Testis (tissue), 3 donors: ENCODE results near the gene GPR39. TPM values are rescaled to one million over a fixed set of nuclear protein-coding genes. Genes with fewer than 3 reads are reported as not detected.

Experiments used
- DNase-seq: peaks from one replicate; pipeline ENCODE4 v3.0.0-alpha.2; 2019
- H3K27ac ChIP-seq, 2 donors: fragments of 200-600 bp; sonication (generic); one replicate each; pipeline ENCODE4 v1.5.1; 2019
- H3K27me3 ChIP-seq: fragments of 200-600 bp; sonication (generic); one replicate; pipeline ENCODE4 v1.5.1; 2019
- H3K36me3 ChIP-seq: fragments of 200-600 bp; sonication (generic); one replicate; pipeline ENCODE4 v1.5.1; 2017; ENCODE audit warnings: low read depth; ENCODE audit errors: missing control alignments
- H3K4me1 ChIP-seq: fragments of 200-600 bp; sonication (generic); one replicate; pipeline ENCODE4 v1.5.1; 2019
- H3K4me3 ChIP-seq, 2 donors: fragments of 200-600 bp; sonication (generic); one replicate each; pipeline ENCODE4 v1.5.1; 2017 to 2019
- H3K9me3 ChIP-seq: fragments of 200-600 bp; sonication (generic); one replicate; pipeline ENCODE4 v1.5.1; 2017
- CTCF ChIP-seq, 3 experiments: fragments of 450-650 bp in 2 of 3; fragments of 200-600 bp in 1 of 3; sonication (generic) in 1 of 3; IDR thresholded peaks; one replicate each; pipeline ENCODE4 v1.5.1; 2016 to 2019; ENCODE audit warnings: antibody characterized with exemption in 3 of 3, mild to moderate bottlenecking in 2 of 3, moderate library complexity in 1 of 3
- POLR2A ChIP-seq: fragments of 450-650 bp; IDR thresholded peaks from one replicate; pipeline ENCODE4 v1.6.1; 2017; ENCODE audit warnings: antibody characterized with exemption, mild to moderate bottlenecking, moderate library complexity
- WGBS, 2 donors: methylation state at CpG; one replicate each; pipeline ENCODE4 v1.1.5; 2018; 5-methylcytosine and 5-hydroxymethylcytosine counted together
- intact Hi-C: fragments of 100-400 bp; cut with DNase I; formaldehyde crosslinking; loops from one replicate; pipeline ENCODE4 v1.15.1; 2023; ENCODE audit warnings: low total_unique reads
- polyA plus RNA-seq: library from polyadenylated mRNA; stranded (reverse); fragments of 350-450 nt; fragmentation: Illumina TruSeq; extraction: RNeasy Lipid Tissue Mini Kit (QIAGEN cat#74804); gene quantifications from one replicate; pipeline ENCODE4 v1.2.3, GENCODE V29; 2014; ENCODE audit warnings: low read depth, low replicate concordance; ENCODE audit not compliant: insufficient read depth
- total RNA-seq, 2 donors: library from RNA; depleted of rRNA; stranded (reverse); fragments of >200 nt; gene quantifications; one replicate each; pipeline ENCODE4 v1.2.3, GENCODE V29; 2016

Gene GPR39
- total and polyA plus RNA-seq, 3 donors from 2014 or later = 2.7 to 19.5 (median 4.0) TPM

- H3K4me1 ChIP-seq = no peaks in the 10 kb centered on the region
- DNase-seq = no peak
- intact Hi-C loops = no loop called here
- no peaks in the 10 kb centered on the region for H3K36me3 ChIP-seq
- no peaks in the 10 kb centered on the region for H3K9me3 ChIP-seq
- no peak overlapping the region for H3K4me3 ChIP-seq
- TF ChIP-seq CTCF (IDR thresholded peaks at IDR 0.05) = no peak
- no peak for TF ChIP-seq POLR2A
- 93 to 95% methylated on average over 12 of the region's 12 CpGs for WGBS, 2 donors
- no peaks in the 10 kb centered on the region for H3K27me3 ChIP-seq
- no peak overlapping the region for H3K27ac ChIP-seq
Observed at GRCh38 chr2:132559326-132559725, 142.7 kb downstream of the GPR39 start.

GRCh38 chr2:132559921-132560320 lies 143.3 kb downstream of the GPR39 start:
- Histone ChIP-seq H3K27me3 (no peaks in the 10 kb centered on the region), H3K36me3 (no peaks in the 10 kb centered on the region), H3K4me1 (no peaks in the 10 kb centered on the region), H3K4me3 (no peak overlapping the region), H3K27ac (no peak overlapping the region), H3K9me3 (no peaks in the 10 kb centered on the region)
- DNase-seq = no peak
- WGBS, 2 donors = 87 to 100% methylated on average over 2 of the region's 2 CpGs
- intact Hi-C loops = no loop called here
- no peak for TF ChIP-seq POLR2A
- no peak for TF ChIP-seq CTCF (IDR thresholded peaks at IDR 0.05)

- H3K4me1 ChIP-seq = no peaks in the 10 kb centered on the region
- TF ChIP-seq CTCF (IDR thresholded peaks at IDR 0.05) = no peak
- TF ChIP-seq POLR2A = no peak
- H3K27ac ChIP-seq = no peak overlapping the region
- H3K4me3 ChIP-seq = no peak overlapping the region
- no peak for DNase-seq
- intact Hi-C loops = no loop called here
- no peaks in the 10 kb centered on the region for H3K27me3 ChIP-seq
- 90 to 93% methylated on average over 2 of the region's 2 CpGs for WGBS, 2 donors
- H3K36me3 ChIP-seq = no peaks in the 10 kb centered on the region
- no peaks in the 10 kb centered on the region for H3K9me3 ChIP-seq
Observed at GRCh38 chr2:132560562-132560961, 144.0 kb downstream of the GPR39 start.

GRCh38 chr2:132562245-132562644 lies 145.6 kb downstream of the GPR39 start:
- Histone ChIP-seq H3K36me3 (no peaks in the 10 kb centered on the region), H3K4me1 (no peaks in the 10 kb centered on the region), H3K27ac (no peak overlapping the region), H3K9me3 (no peaks in the 10 kb centered on the region), H3K4me3 (no peak overlapping the region), H3K27me3 (no peaks in the 10 kb centered on the region)
- WGBS, 2 donors = 87 to 95% methylated on average over 4 of the region's 4 CpGs
- intact Hi-C loops = no loop called here
- no peak for DNase-seq
- no peak for TF ChIP-seq POLR2A
- no peak for TF ChIP-seq CTCF (IDR thresholded peaks at IDR 0.05)

- WGBS, 2 donors = 42 to 82% methylated on average over 2 of the region's 2 CpGs
- no peak for DNase-seq
- intact Hi-C loops = no loop called here
Observed at GRCh38 chr2:132564065-132564464, 147.5 kb downstream of the GPR39 start.

More at GRCh38 chr2:132564065-132564464, 147.5 kb downstream of the GPR39 start:
- no peak overlapping the region for H3K27ac ChIP-seq
- H3K4me1 ChIP-seq = no peaks in the 10 kb centered on the region
- H3K4me3 ChIP-seq = no peak overlapping the region
- H3K9me3 ChIP-seq = no peaks in the 10 kb centered on the region
- H3K36me3 ChIP-seq = no peaks in the 10 kb centered on the region
- no peaks in the 10 kb centered on the region for H3K27me3 ChIP-seq
- TF ChIP-seq CTCF (IDR thresholded peaks at IDR 0.05) = no peak
- TF ChIP-seq POLR2A = no peak
